Measurements from ENCODE around the gene FNIP2.
A peak's percentile ranks its signal among the peaks of the same experiment; 100 is the strongest.
"Not testable (repeated sequence)": the region's sequence is repeated elsewhere in the genome, so short reads cannot be mapped to it uniquely, and the experiment has no call there.

The FNIP2 gene

DNA sequence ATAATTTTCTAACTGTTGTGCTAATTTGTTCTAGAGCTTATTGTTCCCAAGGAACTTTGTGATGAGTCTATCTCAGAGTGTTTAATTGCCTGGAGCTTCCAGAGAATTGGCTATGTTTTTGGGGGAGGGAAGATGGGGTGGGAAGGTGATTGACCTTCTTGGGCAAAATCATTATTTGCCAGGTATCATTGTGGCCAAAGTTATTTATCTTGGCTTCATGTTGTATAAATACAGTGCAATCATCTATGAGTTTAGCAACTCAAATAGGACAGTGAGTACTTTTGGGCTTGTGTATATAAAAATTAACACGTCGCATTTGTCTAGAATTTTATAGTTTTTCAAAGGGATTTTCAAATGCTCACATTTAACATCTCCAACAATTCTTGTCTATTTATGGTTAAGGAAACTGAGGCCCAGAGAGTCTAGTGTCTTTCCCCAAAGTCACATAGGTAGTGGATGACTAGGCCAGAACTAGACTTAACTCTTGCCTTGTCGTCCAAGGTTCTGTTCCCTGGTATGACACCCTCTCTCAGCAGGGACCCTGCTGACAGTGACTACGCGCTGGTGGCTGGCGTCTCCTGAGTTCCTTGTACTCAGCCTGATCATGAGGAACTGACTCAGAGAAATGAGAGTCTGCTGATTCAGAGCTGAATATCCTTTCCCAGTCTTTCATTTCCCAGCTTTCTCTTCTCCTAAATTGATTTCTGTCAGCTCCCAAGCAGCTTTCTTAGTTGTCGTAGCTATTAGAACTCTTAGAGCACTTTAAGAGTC, 27.7 kb downstream of the FNIP2 start:
- no peak for DNase-seq

DNA sequence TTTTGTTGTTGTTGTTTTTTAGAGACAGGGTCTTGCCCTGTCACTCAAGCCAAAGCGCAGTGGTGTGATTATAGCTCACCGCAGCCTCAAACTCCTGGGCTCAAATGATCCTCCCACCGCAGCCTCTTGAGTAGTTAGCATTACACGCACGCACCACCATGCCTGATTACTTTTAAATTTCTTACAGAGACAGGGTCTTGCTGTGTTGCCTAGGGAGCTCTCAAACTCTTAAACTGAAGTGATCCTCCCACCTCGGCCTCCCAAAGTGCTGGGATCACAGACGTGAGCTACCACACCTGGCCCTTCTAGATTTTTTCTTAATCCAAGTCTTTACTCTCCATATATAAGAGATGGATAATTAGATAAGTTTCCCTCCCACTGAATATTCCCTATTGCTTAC, 29.2 kb downstream of the FNIP2 start:
- no peak for DNase-seq

GRCh38 chr4:158799013-158799770, 30.4 kb downstream of the FNIP2 start:
- DNase-seq: no peak

- DNase-seq: no peak
Measured at GRCh38 chr4:158799856-158800255, 31.0 kb downstream of the FNIP2 start.

DNA sequence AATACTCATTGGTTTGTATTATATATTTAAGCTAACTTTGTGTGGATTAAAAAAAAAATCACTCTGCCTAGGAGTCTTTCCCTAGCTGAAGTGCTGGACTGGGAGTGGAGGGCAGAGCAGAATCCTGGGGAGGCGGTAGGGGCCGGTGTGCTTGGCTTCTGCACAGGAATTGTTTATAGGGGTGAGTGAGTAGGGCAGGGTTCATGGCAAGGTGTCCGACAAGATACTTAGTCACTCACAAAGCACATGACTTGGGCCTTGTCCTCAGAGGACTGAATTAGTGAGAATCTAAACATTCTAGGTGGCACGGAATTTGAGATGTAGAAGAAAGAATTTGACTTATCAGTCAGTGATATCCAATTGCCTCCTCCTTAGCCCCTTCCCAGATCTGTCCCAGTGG, 32.2 kb downstream of the FNIP2 start:
- DNase-seq: no peak

- no peak for DNase-seq
Measured at GRCh38 chr4:158801677-158802076, 32.9 kb downstream of the FNIP2 start.

DNA sequence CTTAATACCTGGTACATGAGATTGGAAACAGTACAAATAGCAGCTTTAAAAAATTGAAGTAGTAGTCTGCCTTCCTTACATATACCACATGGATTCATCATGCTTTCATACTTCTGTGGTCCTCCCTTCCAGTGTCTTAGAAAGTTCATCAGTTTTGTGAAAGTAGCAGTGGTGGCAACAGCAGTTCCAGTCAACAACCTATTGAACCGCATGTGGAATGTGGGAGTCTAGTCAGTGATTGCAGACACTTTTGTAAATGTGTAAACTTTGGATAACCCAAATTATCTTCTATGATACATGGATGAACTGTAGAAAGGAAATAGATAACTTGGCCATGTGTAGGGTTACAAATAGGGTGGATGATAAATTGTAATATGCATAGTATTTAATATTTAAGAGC, 34.1 kb downstream of the FNIP2 start:
- DNase-seq: no peak

GRCh38 chr4:158805635-158806471, 37.0 kb downstream of the FNIP2 start:
- DNase-seq: peak; percentile 26

GRCh38 chr4:158807691-158808090, 38.9 kb downstream of the FNIP2 start:
- DNase-seq: no peak

DNA sequence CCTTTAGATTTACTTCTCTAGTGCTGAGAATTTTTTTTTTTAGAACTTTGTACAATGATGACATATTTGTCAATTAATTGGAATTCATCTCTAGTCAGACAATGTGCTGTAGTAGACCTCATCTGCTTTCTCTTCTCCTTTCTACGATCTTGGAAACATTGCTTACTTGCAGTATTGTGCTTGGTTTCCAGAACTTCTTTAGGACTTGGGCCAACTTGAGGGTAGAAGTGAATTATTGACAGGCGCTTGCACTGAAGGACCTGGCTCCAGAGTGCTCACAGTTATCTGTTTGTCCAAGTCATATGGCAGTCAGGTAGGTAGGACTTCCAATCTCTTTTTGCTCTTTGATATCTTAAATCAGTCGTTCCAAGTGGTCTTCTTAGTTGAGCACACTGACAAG, 39.6 kb downstream of the FNIP2 start:
- no peak for DNase-seq

- DNase-seq: not testable (repeated sequence)
Measured at GRCh38 chr4:158809208-158809607, 40.4 kb downstream of the FNIP2 start.

GRCh38 chr4:158809611-158810486, 41.0 kb downstream of the FNIP2 start:
- no peak for DNase-seq

- DNase-seq: no peak
Measured at GRCh38 chr4:158810487-158811215, 41.8 kb downstream of the FNIP2 start.

DNA sequence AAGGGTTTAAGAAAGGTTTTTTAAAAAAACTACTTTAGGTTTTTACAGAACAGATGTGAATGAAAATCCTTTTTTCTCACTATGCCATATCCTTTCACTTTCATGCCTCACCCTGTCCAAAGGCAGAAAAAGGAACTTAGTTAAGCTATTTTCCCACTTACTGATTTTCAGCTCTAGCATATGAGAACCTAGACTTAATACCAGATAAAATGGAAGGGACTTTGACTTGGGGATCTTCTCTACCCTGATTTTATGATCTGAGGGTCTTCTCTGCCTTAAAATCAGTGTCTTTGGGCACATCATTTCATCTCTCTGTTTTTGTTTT, 42.4 kb downstream of the FNIP2 start:
- no peak for DNase-seq

DNA sequence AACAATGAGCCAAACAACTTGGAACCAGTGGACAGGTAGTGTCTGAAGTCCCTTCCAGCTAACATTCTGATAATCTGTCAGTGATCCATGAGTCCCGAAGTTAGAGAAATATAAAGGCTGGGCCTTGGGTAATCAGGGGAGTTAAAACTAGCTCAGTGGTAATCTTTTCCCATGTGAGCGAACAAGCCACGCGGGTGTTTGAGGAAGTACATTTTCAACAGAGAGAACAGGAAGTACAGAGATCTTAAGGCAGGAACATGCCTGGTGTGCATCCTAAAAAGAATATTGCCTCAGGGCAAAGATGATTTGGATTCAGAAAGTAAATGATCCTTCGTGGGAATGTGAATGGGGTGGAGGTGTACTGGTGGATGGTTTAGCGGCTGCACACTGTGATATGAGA, 42.9 kb downstream of the FNIP2 start:
- peak; percentile 5 for DNase-seq

DNA sequence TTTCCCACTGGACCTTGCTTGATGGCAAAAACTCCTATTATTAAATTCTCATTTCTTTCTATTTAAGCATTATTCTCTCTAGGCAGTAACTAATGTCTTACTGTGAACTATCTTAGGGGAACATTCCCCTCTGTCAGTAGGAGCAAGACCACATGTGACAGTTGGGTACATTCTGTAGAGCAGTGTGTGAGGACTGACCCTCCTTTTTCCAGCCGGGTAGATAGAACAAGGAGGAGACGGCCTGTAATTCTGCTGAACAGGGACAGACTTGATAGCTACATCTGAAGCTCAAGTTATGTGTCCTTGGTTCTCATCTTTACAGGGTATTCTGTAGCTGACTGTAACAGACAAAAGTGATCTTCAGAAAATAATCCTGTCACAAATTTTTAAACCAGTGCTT, 43.3 kb downstream of the FNIP2 start:
- no peak for DNase-seq

- no peak for DNase-seq
Measured at GRCh38 chr4:158812543-158812942, 43.7 kb downstream of the FNIP2 start.

DNA sequence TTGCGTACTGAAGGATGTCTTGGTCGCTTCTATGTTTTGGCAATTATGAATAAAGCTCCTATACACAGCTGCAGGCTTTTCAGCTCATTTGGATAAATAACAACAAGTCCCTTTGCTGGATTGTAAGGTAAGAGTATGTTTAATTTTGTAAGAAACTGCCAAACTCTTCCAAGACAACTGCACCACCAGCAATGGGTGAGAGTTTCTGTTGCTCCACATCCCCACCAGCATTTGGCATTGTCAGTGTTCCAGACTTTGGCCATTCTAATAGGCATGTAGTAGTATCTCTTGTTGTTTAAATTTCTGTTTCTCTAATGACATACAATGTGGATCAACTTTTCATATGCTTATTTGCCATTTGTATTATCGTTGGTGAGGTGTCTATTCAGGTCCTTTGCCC, 44.3 kb downstream of the FNIP2 start:
- DNase-seq: no peak

- no peak for DNase-seq
Measured at GRCh38 chr4:158814207-158814606, 45.4 kb downstream of the FNIP2 start.

DNA sequence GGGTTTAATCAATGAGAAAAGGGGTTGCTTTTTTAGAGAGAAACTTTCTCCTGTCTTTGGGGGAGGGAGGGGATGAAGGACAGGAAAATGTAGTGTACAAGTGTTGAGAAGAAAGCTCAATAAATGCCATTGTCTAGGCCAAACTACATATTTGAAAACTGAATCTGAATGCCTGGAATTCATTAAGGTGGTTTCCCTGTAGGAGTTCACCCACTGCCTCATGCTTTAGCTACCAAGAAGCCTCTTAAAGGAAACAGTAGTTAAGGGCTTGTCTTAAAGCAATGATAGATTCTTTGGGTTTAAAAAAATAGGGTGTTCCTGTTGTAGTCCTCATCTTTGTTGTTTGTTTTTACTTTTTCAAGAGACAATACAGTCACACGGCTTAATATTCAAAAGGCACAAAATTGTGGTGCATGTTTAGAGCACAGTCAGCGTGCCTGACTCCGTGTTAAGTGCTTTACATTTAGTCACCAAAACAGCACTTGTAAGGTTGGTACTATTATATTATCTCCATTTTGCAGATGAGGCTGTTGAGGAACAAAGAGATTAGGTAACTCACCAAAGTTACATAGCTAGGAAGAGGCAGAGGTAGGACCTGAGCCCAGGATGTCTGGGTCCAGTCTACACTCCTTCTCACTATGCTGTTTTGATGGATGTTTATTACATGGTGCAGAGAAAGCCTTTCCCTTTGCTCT, 46.0 kb downstream of the FNIP2 start:
- no peak for DNase-seq

DNA sequence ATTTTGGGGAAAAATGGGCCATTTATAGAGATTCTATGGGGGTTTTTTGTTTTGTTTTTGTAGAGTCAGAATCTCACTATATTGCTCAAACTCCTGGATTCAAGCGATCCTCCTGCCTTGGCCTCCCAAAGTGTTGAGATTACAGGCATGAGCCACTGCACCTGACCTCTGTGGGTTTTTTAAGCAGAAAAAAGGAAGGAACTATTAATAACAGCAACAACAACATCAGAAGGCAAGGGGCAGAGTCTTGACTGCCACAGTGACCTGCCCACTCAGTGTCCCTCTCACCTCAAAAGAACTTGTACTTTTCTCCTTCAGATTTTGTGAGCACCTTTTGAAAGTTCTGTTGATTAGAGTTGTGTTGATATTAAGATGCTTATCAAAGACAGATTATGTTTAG, 48.1 kb downstream of the FNIP2 start:
- no peak for DNase-seq
